ENCODE measurements around the gene PSENEN.

The PSENEN gene, protein sequence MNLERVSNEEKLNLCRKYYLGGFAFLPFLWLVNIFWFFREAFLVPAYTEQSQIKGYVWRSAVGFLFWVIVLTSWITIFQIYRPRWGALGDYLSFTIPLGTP

DNA sequence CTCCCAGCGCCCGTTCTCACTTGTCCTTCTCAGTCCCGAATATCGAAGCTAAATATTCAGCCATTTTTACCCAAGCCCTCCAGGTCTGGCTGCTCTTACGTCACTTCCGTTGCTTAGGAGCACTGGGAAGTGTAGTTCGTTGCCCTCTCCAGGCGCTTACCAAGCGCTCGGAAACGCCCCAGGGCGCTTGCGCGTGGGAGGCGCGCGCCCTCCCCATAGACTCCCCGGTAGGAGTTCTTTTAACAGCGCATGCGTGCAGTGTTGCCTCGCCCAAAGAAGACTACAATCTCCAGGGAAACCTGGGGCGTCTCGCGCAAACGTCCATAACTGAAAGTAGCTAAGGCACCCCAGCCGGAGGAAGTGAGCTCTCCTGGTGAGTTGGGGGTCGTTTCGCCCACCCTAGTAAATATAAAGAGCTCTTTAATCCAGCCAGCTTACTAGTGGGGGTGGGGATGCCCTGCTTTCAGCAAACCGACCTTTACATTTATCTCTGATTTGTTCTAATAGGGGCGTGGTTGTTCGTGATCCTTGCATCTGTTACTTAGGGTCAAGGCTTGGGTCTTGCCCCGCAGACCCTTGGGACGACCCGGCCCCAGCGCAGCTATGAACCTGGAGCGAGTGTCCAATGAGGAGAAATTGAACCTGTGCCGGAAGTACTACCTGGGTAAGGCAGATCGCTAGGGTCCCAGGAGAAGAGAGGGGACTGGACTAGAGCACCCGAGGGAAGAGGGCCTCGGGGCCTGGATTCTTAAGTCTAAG lies at the start of gene PSENEN, which contains the start of gene U2AF1L4:
PSENEN (plus strand) TSS at position 324 of the 759 bp plus-strand sequence; CDS start at position 604, 280 bp downstream.
U2AF1L4 (minus strand) TSS at position 91 of the 759 bp plus-strand sequence; CDS start at position 64, 27 bp downstream.
- peak; percentile 80 to 92 (median 84) for DNase-seq

DNA sequence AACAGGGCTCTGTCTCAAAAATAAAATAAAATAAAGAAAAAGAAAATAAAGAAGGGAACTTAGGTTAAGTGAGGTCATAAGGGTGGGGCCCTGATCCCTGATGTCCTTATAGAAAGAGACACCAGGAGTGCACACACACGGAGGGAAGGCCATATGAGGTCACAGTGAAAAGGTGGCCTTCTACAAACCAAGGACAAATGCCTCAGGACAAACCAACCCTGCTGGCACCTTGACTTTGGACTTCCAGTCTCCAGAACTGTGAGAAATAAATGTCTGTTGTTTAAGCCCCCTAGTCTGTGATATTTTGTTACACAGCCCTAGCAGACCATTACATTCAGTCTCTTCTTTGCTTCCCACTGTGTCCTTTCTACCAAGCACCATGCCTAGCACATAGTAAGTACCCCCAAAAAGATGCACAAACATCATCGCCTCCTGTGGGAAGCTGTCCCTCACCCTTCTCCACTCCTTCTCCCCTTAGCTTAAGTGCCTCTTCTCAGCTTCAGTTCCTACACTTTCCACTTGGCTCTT lies 49.5 kb upstream of the PSENEN start:
- DNase-seq = no peak

DNA sequence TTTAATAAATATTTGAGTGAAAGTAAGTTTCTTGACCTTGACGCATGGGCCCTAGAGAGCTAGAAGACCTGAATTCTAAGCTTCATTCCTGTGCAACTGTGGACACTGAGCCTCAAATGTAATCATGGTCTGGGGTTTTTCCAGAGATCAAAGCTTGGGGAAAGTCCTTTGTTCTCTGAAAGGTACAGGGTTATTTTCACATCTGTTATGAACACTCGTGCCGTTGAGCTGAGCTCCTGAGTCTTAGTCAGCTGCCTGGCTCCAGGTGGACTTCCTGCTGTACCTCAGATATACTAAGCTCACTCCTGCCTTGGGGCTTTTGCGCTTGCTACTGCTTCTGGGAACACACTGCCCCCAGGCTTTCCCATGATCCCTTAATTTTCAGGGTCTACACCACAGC lies 48.6 kb upstream of the PSENEN start:
- no peak for DNase-seq

DNA sequence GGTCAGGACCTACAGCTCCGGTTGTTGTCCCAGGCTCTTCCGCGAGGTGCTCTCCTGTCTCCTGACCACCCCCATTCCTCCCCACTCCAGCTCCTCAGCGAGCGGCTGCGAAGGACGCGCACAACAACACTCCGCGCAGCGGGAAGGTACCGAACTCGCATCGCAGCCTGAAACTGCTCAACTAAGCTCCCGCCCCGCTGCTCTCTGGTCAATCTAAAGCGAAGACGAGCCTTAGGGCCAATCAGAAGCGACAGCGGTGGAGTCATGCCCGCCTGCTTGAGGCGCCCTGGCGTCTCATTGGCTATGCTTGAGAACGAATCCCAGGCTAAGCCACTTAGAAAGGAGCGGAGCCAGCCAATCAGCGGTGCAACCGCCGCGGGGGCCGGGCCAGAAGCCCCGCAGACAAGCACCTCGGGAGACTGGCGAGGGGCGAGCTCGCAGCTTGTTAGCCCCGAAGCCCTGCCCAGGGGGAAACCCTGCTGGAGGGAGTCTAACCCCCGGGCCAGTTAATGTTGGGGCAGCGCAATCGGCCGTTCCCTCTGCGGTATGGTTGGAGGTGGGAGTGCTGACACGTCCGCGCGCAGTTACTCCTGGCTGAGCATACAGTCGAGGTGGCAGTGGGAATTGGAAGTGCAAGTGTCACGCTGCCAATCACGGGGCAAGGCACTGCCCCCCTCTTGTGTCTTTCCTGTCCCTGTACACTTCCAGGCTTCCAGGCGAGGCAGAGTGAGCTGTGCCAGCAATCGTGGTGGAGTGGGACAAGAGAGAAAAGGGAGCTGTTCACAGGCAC lies 43.0 kb upstream of the PSENEN start:
- DNase-seq = peak; percentile 74 to 87 (median 80)

DNA sequence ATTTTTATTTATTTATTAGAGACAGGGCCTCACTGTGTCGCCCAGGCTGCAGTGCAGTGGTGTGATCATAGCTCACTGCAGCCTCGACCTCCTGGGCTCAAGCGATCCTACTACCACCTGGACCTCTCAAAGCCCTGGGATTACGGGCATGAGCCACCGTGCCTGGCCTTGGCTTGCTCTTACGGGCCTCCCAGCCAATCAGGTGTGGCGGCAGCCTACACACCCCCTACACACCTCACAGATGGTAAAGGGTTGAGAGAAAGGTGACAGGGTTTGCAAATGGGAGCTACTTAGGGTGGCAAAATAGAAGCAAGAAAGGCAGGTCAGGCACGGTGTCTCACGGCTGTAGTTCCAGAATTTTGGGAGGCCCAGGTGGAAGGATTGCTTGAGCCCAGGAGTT lies 42.1 kb upstream of the PSENEN start:
- DNase-seq = no peak

DNA sequence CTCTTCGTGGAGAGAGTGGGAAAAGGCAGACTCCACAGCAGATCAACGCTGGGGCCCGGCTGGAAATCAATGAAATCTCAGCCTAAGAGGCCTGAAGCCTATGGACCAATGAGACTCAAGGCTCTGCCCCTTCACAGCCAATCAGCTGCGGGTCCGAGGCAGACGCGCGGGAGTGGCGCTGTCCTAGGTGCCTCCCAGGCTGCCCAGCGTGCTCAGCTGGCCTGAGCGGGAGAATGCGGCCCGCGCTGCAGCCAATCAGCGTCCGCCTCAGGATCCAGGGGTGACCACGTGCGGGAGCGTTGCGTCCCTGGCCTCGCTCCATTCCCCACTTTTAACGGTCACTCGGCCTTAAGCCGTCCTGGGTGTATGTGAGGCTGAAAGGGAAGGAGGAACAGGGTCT lies 41.2 kb upstream of the PSENEN start, which contains the start of gene ZBTB32:
ZBTB32 (plus strand) TSS at position 341 of the 400 bp plus-strand sequence. CDS start 10,069 bp downstream, outside the sequence.
- no peak for DNase-seq

DNA sequence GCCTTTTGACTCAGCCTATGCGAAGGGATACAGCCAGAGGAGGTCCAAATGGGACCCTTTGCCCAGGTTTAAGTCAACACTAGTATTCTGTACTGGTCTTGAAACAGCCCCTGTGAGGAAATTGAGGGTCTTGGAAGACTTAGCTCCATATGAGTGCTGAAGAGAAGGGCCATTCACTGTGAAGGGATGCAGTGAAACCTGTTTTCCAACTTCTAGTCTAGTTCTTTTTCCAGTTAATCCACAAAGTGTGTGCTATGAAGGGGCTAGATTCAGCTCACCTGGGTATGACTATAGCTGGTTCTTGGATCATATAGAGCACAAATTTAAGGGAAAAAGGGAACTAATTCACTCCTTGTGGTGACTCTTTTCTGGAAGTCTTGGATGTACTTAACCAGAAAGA lies 37.1 kb upstream of the PSENEN start:
- DNase-seq = no peak

DNA sequence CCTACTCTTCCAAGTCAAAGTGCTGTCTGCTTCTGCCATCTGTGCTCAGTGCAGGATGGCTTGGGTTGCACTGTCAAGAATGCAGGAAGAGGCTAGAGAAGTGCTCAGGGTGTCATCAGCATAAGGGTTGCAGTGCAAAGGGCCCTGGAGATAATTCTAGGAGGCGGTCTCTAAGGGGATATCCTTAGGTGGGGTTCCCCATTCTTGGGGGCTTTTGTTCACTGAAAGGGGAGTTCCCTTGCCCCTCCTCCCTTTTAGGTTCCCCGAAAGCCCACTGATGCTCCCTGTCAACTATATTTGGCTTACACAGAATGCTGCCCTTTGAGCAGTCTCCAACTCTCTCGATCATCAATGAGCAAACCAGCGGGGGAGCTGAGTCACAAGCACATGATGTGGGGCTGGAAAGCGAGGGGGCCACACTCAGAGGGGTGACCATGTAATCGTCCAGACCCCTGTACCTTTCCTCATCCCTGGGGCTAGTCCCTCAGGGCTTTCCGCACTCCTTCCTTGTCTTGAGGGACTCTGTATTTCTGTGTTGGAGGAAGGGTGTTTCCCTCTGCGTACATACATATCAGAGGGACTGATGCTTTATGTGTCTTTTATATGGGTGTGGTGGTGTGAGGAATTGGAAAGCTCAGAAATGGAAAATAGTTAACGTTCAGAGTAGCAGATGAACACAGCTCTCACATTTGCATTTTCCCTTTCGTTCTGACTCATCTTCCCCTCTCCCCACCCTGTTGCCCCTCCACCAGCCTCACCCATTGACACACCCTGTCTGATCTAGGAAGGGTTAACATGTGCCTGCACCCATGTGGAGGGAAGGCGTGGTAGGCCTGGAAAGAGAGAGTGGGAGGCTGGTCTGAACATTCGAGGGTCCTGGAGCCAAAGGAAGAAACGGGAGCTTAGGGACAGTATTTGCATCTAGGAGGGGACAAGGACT lies 34.4 kb upstream of the PSENEN start:
- no peak for DNase-seq

DNA sequence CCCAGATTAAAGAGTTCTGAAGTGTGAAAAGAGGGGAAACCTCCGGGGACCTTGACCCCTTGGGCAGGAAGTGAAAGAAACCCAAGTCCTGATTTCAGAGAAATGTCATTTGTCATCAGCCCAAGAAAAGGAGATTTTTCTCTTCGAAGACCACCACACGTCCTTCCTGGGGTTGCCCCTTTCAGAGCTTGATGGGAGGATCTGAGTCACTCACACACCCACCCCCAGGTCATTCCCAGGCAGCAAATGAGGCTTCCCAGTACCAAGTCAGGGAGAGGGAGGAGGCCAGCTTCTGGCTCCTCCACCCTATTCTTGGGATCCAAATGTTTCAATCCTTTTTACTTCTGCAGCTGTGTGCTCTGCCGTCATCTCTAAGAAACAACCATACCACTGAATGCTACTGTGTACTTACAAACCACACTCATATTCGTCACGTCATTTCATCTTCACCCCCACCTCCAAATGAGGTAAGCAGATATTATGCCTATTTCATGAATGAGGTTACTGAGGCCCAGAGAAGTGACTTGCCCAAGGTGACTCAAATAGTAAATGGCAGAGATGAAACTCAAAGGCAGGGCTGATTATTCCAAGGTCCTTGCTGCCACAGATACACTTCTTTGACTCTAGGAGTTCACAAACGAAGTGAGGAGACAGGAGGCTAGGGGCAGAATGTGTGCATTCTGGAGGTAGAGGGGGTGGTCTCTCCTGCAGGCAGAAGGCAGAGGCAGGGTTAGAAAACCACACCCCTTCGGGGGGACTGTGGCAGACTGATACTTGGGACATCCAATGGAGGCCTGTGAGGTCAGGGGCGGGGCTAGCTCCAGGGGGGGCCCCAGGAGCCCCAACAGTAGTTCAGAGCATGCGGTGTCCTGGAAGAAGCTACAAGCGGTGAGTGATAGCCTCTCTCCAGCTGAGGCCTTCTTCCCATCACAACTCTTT lies 32.6 kb upstream of the PSENEN start:
- DNase-seq = peak in 2 of 4 experiments; percentile 12 to 18

DNA sequence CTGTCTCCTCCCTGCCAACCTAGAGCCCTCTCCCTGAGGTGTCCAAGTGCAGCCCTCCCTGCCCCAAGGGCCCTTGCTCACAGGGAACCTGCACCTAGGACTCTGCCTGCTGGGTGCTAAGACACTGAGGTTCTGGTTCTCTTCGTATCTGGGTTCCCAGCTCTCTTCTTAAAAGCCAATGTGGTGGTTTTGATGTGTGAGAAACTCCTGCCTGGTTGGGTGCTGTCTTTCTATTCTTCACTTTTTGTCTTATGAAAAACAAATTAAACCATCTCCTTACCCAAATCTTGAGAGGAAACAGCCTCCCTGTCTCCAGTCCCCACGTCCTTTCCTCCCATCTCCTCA lies 32.0 kb upstream of the PSENEN start:
- no peak for DNase-seq

DNA sequence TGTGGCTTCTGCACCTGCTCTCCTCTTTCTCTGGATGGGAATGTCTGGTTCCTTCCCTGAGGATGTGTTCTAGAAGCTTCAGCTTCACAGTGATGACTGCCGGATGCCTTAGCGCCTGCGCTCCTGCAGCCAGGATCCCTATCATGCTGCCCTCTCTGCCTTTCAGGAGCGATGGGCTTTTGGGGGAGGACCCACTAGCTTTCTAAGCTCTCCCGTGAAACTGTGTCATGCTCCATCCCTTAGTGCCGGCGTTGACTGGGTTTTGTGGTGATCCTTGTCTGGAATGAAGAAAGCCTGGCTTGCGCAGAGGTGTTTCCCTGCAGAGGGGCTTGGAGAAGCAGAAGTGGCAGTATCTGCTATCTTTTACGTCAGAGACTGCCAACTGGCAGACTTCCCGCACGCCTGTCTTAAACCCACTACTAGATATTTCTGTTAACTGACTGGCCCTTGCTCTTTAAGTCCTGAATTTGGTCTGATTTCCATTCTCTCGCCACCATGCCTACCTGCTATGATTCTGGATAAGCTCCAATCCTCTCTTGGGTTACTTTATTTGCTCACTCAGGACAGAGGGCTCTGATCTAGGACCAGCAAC lies 31.5 kb upstream of the PSENEN start:
- no peak for DNase-seq

DNA sequence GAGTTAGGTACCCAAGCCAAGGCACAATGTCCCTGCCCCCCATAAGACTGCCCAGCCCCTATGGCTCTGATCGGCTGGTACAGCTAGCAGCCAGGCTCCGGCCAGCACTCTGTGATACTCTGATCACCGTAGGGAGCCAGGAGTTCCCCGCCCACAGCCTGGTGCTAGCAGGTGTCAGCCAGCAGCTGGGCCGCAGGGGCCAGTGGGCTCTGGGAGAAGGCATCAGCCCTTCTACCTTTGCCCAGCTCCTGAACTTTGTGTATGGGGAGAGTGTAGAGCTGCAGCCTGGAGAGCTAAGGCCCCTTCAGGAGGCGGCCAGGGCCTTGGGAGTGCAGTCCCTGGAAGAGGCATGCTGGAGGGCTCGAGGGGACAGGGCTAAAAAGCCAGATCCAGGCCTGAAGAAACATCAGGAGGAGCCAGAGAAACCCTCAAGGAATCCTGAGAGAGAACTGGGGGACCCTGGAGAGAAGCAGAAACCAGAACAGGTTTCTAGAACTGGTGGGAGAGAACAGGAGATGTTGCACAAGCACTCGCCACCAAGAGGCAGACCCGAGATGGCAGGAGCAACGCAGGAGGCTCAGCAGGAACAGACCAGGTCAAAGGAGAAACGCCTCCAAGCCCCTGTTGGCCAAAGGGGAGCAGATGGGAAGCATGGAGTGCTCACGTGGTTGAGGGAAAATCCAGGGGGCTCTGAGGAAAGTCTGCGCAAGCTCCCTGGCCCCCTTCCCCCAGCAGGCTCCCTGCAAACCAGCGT lies 30.7 kb upstream of the PSENEN start:
- no peak for DNase-seq

DNA sequence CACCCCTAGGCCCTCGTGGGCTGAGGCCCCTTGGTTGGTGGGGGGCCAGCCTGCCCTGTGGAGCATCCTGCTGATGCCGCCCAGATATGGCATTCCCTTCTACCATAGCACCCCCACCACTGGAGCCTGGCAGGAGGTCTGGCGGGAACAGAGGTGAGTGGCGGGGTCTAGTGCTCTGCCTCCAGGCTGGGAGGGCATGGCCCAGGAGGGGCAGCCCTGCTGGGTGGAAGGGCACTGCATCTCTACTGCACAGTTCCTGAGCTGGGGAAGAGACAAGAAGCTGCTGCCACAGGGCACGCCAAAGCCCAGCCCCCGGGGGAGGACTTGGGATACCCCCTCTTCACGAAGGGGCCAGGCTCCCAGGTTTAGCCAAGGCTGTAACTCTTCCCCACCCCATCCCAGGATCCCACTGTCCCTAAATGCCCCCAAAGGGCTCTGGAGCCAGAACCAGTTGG lies 30.1 kb upstream of the PSENEN start:
- DNase-seq = no peak

DNA sequence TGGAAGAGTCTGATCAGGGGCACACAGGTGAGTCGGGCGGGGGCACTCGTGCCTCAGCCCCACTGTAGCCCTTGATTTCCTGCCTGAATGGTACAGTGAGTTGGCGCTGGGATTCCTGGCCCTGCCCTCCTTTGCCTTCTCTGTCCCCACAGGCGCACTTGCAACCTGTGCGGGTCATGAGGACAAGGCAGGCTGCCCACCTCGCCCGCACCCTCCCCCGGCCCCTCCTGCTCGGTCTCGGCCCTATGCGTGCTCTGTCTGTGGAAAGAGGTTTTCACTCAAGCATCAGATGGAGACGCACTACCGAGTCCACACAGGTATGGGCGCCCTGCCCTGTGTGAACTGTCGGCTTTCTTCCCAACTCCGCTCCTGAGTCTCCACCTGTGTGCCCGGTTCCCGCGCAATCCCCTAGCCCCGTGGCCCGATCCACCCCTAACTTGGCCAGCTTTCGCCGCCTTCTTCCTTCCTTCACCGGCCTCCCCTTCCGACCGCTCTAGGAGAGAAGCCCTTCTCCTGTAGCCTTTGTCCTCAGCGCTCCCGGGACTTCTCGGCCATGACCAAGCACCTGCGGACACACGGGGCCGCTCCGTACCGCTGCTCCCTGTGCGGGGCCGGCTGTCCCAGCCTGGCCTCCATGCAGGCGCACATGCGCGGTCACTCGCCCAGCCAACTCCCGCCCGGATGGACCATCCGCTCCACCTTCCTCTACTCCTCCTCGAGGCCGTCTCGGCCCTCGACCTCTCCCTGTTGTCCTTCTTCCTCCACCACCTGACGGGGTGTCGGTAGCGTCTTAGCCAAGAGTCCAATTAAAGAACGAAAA lies 29.3 kb upstream of the PSENEN start:
- no peak for DNase-seq

DNA sequence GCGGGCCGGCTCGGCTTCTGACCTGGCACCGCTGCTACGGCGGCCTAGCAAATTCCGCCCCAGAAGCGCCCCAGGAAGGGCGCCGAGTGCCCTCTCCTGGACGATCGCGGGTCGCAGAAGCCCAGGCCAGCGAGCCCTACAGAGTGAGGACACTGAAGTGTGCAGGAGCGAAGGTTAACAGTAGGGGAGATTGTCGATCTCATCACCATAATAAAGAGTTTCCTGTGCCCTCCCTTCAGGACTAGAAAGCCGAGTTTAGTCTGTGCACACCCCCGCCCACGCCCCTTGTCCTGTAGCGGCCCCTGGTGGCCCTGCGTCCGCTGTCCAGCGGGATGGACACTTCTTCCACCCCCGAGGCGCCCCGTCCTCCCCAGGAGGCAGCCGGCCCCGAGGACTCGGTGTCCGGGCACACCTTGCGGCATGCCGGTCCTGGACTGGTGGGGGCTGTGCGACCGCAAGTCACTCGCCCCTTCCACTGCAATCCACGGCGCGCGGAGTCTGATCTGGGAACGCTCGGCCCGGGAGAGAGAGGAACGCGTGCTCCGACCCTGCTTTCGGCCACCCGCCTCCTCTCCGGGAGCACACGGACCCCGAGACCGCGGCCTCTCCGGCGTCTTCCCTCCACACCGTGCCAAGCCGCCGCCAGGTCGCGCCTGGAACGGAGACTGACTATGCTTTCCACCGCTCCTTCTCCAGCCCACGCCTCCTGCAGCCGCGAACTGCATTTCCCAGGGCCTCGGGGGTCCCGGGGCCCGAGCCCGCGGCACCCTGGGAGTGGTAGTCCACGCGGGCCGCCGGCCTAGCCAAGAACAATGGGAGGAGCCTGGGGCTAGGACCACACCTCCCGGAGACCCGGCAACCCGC lies 28.4 kb upstream of the PSENEN start:
- DNase-seq = peak; percentile 83 to 95 (median 91)

DNA sequence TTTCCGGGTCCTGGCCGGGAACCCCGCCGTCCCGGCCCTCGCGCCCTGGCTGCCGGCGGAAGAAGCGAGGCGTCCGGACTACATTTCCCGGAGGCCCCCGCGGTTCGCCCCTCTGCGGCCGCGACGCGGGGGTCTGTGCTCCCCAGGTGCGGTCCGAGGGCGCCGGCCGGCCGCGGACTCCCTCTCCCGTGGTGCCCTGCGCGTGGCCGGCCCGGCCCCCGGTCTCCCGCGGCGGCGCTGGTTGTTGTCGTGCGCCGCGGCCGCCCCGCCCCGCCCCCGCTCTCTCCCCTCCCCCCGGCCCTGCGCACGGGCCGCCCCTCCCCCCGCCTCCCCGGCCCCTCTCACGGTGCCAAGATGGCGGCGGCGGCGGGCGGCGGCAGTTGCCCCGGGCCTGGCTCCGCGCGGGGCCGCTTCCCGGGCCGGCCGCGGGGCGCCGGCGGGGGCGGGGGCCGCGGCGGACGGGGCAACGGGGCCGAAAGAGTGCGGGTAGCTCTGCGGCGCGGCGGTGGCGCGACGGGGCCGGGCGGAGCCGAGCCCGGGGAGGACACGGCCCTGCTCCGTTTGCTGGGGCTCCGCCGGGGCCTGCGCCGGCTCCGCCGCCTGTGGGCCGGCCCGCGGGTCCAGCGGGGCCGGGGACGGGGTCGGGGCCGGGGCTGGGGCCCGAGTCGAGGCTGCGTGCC lies 27.6 kb upstream of the PSENEN start, which contains the start of gene KMT2B:
KMT2B (plus strand) TSS at position 339 of the 680 bp plus-strand sequence; CDS start at position 355, 16 bp downstream.
- DNase-seq = peak in 1 of 4 experiments; percentile 82

All from activated naive CD4-positive, alpha-beta T cell (primary cell).